ENCODE data around the gene GON7.

Gene GON7

GRCh38 chr14:93155667-93156066 lies 51.2 kb downstream of the GON7 start:
- DNase-seq, result no peak

GRCh38 chr14:93153121-93153520 lies 53.7 kb downstream of the GON7 start:
- no peak for DNase-seq
